ENCODE results near the gene SYT17. TPM values are rescaled to one million over a fixed set of nuclear protein-coding genes. Genes with fewer than 3 reads are reported as not detected.

Gene SYT17
- total and polyA plus RNA-seq, 2 experiments from 2014 or later, result not detected

GRCh38 chr16:19203374-19203966, 35.4 kb downstream of the SYT17 start:
- no peak for DNase-seq
- H4K20me1 ChIP-seq (ENCODE audit: insufficient read depth), result no peaks in the 10 kb centered on the region
- no peak overlapping the region for H2AFZ ChIP-seq
- no peaks in the 10 kb centered on the region for H3K36me3 ChIP-seq (ENCODE audit: low read depth)
- H3F3A ChIP-seq (ENCODE audit: insufficient read depth), result no peaks in the 10 kb centered on the region
- H3K9ac ChIP-seq, result no peak overlapping the region
- no peak overlapping the region for H3K4me2 ChIP-seq (ENCODE audit: unreplicated experiment)
- H3K27me3 ChIP-seq (replicated peaks; ENCODE audit: insufficient read depth), result peaks cover 4% of the 10 kb centered on the region; the same call in 1 of the 2 replicates
- no peaks in the 10 kb centered on the region for H3K79me2 ChIP-seq (ENCODE audit: insufficient read depth)
- WGBS, 2 experiments (ENCODE audit: low coverage in 1 of 2, low lambda C conversion rate in 2 of 2, missing lambda C conversion rate in 2 of 2), result 64 to 67% methylated on average over 12 of the region's 12 CpGs
- in situ Hi-C loops (cut with MboI), result no loop called here
- H3K9me2 ChIP-seq (ENCODE audit: insufficient read depth), result no peaks in the 10 kb centered on the region
- TF ChIP-seq EZH2 (IDR thresholded peaks at IDR 0.05; ENCODE audit: insufficient read depth, poor library complexity, severe bottlenecking), result no peak
- TF ChIP-seq EZH2phosphoT487 (IDR thresholded peaks at IDR 0.05; ENCODE audit: insufficient read depth, low read depth), result no peak
- no peaks in the 10 kb centered on the region for H3K4me1 ChIP-seq (ENCODE audit: insufficient read depth)
- no peak overlapping the region for H3K27ac ChIP-seq
- H3K4me3 ChIP-seq, result no peak overlapping the region
- H3K9me3 ChIP-seq (ENCODE audit: low read depth), result no peaks in the 10 kb centered on the region

GRCh38 chr16:19210280-19210924, 42.4 kb downstream of the SYT17 start:
- Histone ChIP-seq H3K9ac (no peak overlapping the region), H3K27me3 (replicated peaks; ENCODE audit: insufficient read depth) (no peaks in the 10 kb centered on the region), H3K4me3 (no peak overlapping the region), H3K27ac (no peak overlapping the region), H4K20me1 (ENCODE audit: insufficient read depth) (no peaks in the 10 kb centered on the region), H3K79me2 (ENCODE audit: insufficient read depth) (no peaks in the 10 kb centered on the region), H3K4me2 (ENCODE audit: unreplicated experiment) (no peak overlapping the region), H3K4me1 (ENCODE audit: insufficient read depth) (no peaks in the 10 kb centered on the region), H3K36me3 (ENCODE audit: low read depth) (no peaks in the 10 kb centered on the region), H3F3A (ENCODE audit: insufficient read depth) (no peaks in the 10 kb centered on the region), H3K9me3 (ENCODE audit: low read depth) (no peaks in the 10 kb centered on the region), H3K9me2 (ENCODE audit: insufficient read depth) (no peaks in the 10 kb centered on the region), H2AFZ (no peak overlapping the region)
- WGBS, 2 experiments (ENCODE audit: low coverage in 1 of 2, low lambda C conversion rate in 2 of 2, missing lambda C conversion rate in 2 of 2), result 60 to 71% methylated on average over 9 of the region's 9 CpGs
- TF ChIP-seq EZH2 (IDR thresholded peaks at IDR 0.05; ENCODE audit: insufficient read depth, poor library complexity, severe bottlenecking) (no peak), EZH2phosphoT487 (IDR thresholded peaks at IDR 0.05; ENCODE audit: insufficient read depth, low read depth) (no peak)
- DNase-seq, result no peak
- in situ Hi-C loops (cut with MboI), result no loop called here

GRCh38 chr16:19210968-19211367, 42.9 kb downstream of the SYT17 start:
- no peak overlapping the region for H3K4me2 ChIP-seq (ENCODE audit: unreplicated experiment)
- no peaks in the 10 kb centered on the region for H3K4me1 ChIP-seq (ENCODE audit: insufficient read depth)
- H3K27me3 ChIP-seq (replicated peaks; ENCODE audit: insufficient read depth), result no peaks in the 10 kb centered on the region
- H3F3A ChIP-seq (ENCODE audit: insufficient read depth), result no peaks in the 10 kb centered on the region
- H3K36me3 ChIP-seq (ENCODE audit: low read depth), result no peaks in the 10 kb centered on the region
- in situ Hi-C loops (cut with MboI), result no loop called here
- no peaks in the 10 kb centered on the region for H3K9me3 ChIP-seq (ENCODE audit: low read depth)
- no peak overlapping the region for H3K27ac ChIP-seq
- no peaks in the 10 kb centered on the region for H3K9me2 ChIP-seq (ENCODE audit: insufficient read depth)
- H3K79me2 ChIP-seq (ENCODE audit: insufficient read depth), result no peaks in the 10 kb centered on the region
- TF ChIP-seq EZH2 (IDR thresholded peaks at IDR 0.05; ENCODE audit: insufficient read depth, poor library complexity, severe bottlenecking), result no peak
- TF ChIP-seq EZH2phosphoT487 (IDR thresholded peaks at IDR 0.05; ENCODE audit: insufficient read depth, low read depth), result no peak
- H3K4me3 ChIP-seq, result no peak overlapping the region
- no peak overlapping the region for H3K9ac ChIP-seq
- no peaks in the 10 kb centered on the region for H4K20me1 ChIP-seq (ENCODE audit: insufficient read depth)
- no peak overlapping the region for H2AFZ ChIP-seq
- no peak for DNase-seq
- 58 to 63% methylated on average over 12 of the region's 12 CpGs for WGBS, 2 experiments (ENCODE audit: low coverage in 1 of 2, low lambda C conversion rate in 2 of 2, missing lambda C conversion rate in 2 of 2)

- in situ Hi-C loops (cut with MboI), result no loop called here
- TF ChIP-seq EZH2phosphoT487 (IDR thresholded peaks at IDR 0.05; ENCODE audit: insufficient read depth, low read depth) (no peak), EZH2 (IDR thresholded peaks at IDR 0.05; ENCODE audit: insufficient read depth, poor library complexity, severe bottlenecking) (no peak)
Observed at GRCh38 chr16:19212059-19212458, 44.0 kb downstream of the SYT17 start.

More at GRCh38 chr16:19212059-19212458, 44.0 kb downstream of the SYT17 start:
- no peaks in the 10 kb centered on the region for H3K4me1 ChIP-seq (ENCODE audit: insufficient read depth)
- H3K27me3 ChIP-seq (replicated peaks; ENCODE audit: insufficient read depth), result no peaks in the 10 kb centered on the region
- no peak overlapping the region for H2AFZ ChIP-seq
- no peaks in the 10 kb centered on the region for H3K9me3 ChIP-seq (ENCODE audit: low read depth)
- no peaks in the 10 kb centered on the region for H3K36me3 ChIP-seq (ENCODE audit: low read depth)
- no peaks in the 10 kb centered on the region for H3K9me2 ChIP-seq (ENCODE audit: insufficient read depth)
- no peaks in the 10 kb centered on the region for H3K79me2 ChIP-seq (ENCODE audit: insufficient read depth)
- no peaks in the 10 kb centered on the region for H3F3A ChIP-seq (ENCODE audit: insufficient read depth)
- no peaks in the 10 kb centered on the region for H4K20me1 ChIP-seq (ENCODE audit: insufficient read depth)
- H3K27ac ChIP-seq, result no peak overlapping the region
- no peak overlapping the region for H3K4me2 ChIP-seq (ENCODE audit: unreplicated experiment)
- no peak overlapping the region for H3K9ac ChIP-seq
- no peak for DNase-seq
- WGBS, 2 experiments (ENCODE audit: low coverage in 1 of 2, low lambda C conversion rate in 2 of 2, missing lambda C conversion rate in 2 of 2), result 57 to 61% methylated on average over 5 of the region's 5 CpGs
- H3K4me3 ChIP-seq, result no peak overlapping the region
